Measurements from ENCODE around the gene GRID1.

The GRID1 gene

DNA sequence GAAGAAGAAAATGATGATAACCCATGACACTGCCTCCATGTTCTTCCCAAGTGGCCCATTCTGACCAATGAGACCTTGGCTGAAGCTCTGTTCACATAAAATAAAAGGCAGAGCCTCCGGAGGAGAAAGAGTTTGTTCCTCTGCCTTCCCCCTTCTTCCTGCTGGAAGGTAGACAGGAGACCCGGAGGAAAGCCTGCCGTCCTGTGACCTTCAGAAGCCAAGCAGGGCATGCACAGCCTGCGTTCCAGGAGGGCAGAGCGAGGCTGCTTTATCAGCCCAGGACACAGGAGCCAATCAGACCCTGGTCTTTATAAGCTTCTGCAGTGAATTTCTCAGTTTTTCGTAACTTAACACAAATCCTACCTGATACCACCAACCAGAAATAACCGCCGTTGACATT, 8.6 kb upstream of the GRID1 start:
- no peak overlapping the region for H3K4me3 ChIP-seq
- DNase-seq (ENCODE audit: low read depth, low spot score) = no peak
- no peaks in the 10 kb centered on the region for H3K36me3 ChIP-seq (ENCODE audit: insufficient read depth, low read length)
- no peak for TF ChIP-seq FOXP2 (optimal IDR thresholded peaks at IDR 0.05; ENCODE audit: control extremely low read depth, extremely low read length, insufficient read depth)
- no peak for TF ChIP-seq POLR2AphosphoS5 (IDR thresholded peaks at IDR 0.05; ENCODE audit: borderline replicate concordance, low read depth, low read length)
- no peak for TF ChIP-seq EZH2 (IDR thresholded peaks at IDR 0.05)
- H3K9me3 ChIP-seq (ENCODE audit: low read depth, low read length) = no peaks in the 10 kb centered on the region
- H3K9ac ChIP-seq (ENCODE audit: insufficient read length) = no peak overlapping the region
- H3K27ac ChIP-seq = no peak overlapping the region

DNA sequence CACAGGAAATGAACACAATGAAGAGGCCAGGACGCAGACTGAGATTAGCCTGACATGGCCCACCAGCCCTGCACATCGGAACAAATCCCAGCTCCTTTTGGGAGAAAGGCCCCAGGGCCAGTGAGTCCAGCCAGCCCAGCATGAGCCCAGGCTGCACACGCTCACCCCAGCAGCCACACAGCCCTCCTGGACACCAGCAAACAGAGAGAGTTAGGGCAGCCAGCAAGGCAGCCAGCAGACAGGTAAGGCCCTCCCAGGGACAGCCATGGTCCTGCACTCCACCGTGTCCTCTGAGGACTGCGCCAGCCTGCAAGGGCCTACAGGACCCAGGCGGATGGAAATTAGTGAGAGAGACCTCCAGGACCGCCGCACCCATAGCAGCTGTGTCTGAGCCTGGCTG, 8.1 kb upstream of the GRID1 start:
- H3K9me3 ChIP-seq (ENCODE audit: low read depth, low read length) = no peaks in the 10 kb centered on the region
- no peaks in the 10 kb centered on the region for H3K36me3 ChIP-seq (ENCODE audit: insufficient read depth, low read length)
- TF ChIP-seq EZH2 (IDR thresholded peaks at IDR 0.05) (no peak), FOXP2 (optimal IDR thresholded peaks at IDR 0.05; ENCODE audit: control extremely low read depth, extremely low read length, insufficient read depth) (no peak), POLR2AphosphoS5 (IDR thresholded peaks at IDR 0.05; ENCODE audit: borderline replicate concordance, low read depth, low read length) (no peak)
- no peak for DNase-seq (ENCODE audit: low read depth, low spot score)
- H3K4me3 ChIP-seq = no peak overlapping the region
- no peak overlapping the region for H3K27ac ChIP-seq
- H3K9ac ChIP-seq (ENCODE audit: insufficient read length) = no peak overlapping the region

DNA sequence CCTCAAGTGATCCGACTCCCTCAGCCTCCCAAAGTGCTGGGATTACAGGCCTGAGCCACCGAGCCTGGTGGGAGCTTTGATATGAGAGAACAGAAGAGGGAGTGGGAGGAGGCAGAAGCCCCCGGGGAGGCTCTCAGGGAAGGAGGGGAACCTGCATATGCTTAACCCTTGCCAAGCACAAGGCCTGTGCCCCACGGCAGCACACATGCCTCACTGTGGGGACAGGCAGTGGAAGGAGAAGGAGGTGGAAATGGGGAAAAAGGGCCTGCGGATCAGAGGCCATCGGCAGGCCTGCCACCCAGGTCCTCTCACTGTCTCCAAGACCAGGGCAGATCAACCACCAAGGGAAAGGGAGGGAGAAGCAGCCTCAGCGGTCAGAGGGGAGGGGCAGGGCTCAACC, 7.2 kb upstream of the GRID1 start:
- DNase-seq (ENCODE audit: low read depth, low spot score) = no peak
- Histone ChIP-seq H3K36me3 (ENCODE audit: insufficient read depth, low read length) (no peaks in the 10 kb centered on the region), H3K9ac (ENCODE audit: insufficient read length) (no peak overlapping the region), H3K4me3 (no peak overlapping the region), H3K27ac (no peak overlapping the region), H3K9me3 (ENCODE audit: low read depth, low read length) (no peaks in the 10 kb centered on the region)
- no peak for TF ChIP-seq EZH2 (IDR thresholded peaks at IDR 0.05)
- TF ChIP-seq POLR2AphosphoS5 (IDR thresholded peaks at IDR 0.05; ENCODE audit: borderline replicate concordance, low read depth, low read length) = no peak
- no peak for TF ChIP-seq FOXP2 (optimal IDR thresholded peaks at IDR 0.05; ENCODE audit: control extremely low read depth, extremely low read length, insufficient read depth)

DNA sequence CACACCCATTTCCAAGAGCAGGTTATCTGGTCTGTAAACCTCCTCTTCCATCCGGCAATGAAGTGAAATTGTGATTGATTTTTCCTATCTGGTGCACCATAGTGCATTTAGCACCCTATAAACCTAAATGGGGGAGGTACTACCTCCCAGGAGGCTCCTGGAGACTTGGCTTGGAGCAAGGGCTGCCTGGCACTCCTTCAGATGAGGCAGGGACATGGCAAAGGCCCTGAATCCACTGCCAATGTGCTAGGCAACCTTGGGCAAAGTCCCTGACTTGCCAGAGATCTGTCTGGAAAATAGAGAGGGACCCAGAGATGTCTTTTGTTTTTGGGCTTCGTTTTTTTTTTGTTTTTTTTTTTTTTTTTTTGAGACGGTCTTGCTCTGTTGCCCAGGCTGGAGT, 6.7 kb upstream of the GRID1 start:
- Histone ChIP-seq H3K36me3 (ENCODE audit: insufficient read depth, low read length) (no peaks in the 10 kb centered on the region), H3K9ac (ENCODE audit: insufficient read length) (no peak overlapping the region), H3K4me3 (no peak overlapping the region), H3K27ac (no peak overlapping the region), H3K9me3 (ENCODE audit: low read depth, low read length) (no peaks in the 10 kb centered on the region)
- no peak for DNase-seq (ENCODE audit: low read depth, low spot score)
- TF ChIP-seq EZH2 (IDR thresholded peaks at IDR 0.05) (no peak), POLR2AphosphoS5 (IDR thresholded peaks at IDR 0.05; ENCODE audit: borderline replicate concordance, low read depth, low read length) (no peak), FOXP2 (optimal IDR thresholded peaks at IDR 0.05; ENCODE audit: control extremely low read depth, extremely low read length, insufficient read depth) (no peak)

DNA sequence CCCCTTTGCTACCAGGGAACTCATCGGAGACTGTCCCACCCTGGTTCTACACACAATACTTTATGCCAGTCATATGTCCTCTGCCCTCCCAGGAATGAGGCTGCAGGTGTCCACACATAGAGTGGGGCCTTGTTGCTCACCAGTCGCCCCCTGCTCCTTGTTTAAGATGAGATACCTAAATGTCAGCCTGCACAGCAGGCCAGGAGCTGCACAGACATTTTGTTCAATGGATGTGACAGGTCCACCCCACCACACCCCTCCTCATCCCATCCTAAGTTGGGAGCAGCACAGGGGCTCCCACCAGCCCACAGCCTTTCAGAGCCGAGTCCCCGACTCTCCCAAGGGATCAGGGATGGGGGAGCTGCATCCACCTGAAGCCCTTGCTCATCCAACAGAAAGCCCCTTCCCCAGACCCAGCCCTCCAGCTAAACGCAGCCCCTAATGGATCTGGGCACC, 6.2 kb upstream of the GRID1 start:
- TF ChIP-seq FOXP2 (optimal IDR thresholded peaks at IDR 0.05; ENCODE audit: control extremely low read depth, extremely low read length, insufficient read depth) (no peak), EZH2 (IDR thresholded peaks at IDR 0.05) (no peak)
- H3K27ac ChIP-seq = no peak overlapping the region
- H3K36me3 ChIP-seq (ENCODE audit: insufficient read depth, low read length) = no peaks in the 10 kb centered on the region
- H3K9ac ChIP-seq (ENCODE audit: insufficient read length) = no peak overlapping the region
- no peak overlapping the region for H3K4me3 ChIP-seq
- no peaks in the 10 kb centered on the region for H3K9me3 ChIP-seq (ENCODE audit: low read depth, low read length)
- DNase-seq (ENCODE audit: low read depth, low spot score) = no peak

DNA sequence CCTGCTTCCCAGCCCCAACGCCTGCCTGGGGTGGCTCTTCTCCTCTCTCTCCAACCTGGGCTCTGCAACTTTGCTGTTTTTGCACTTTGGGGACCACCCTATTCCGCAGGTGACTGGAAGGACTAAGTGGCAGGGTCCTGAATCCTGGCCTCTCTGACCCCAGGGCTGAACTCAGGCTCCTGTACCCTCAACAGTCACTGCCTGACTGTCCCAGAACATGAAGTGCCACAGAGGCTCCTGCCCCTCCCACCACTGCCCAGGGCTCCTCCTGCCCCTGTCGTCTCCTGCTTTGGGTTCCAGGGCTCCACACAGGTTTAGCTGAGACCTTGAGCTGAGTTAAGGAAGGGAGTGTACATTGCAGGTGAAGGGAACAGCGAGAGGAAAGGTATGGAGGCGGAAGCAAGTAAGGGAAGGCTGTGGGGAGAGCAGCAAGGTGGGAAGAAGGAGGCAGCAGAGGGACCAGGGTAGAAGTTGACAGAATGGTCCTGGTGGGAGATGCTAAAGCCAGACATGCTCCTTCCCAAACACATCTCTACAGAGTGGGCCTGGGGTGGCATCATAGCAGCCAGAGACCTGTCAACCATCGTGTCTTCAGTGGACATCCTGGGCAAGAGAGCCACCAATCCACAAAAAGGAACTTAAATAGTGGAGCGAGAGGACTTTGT, 5.7 kb upstream of the GRID1 start:
- Histone ChIP-seq H3K36me3 (ENCODE audit: insufficient read depth, low read length) (no peaks in the 10 kb centered on the region), H3K9me3 (ENCODE audit: low read depth, low read length) (no peaks in the 10 kb centered on the region), H3K4me3 (no peak overlapping the region), H3K27ac (no peak overlapping the region), H3K9ac (ENCODE audit: insufficient read length) (no peak overlapping the region)
- TF ChIP-seq FOXP2 (optimal IDR thresholded peaks at IDR 0.05; ENCODE audit: control extremely low read depth, extremely low read length, insufficient read depth) = no peak
- no peak for TF ChIP-seq EZH2 (IDR thresholded peaks at IDR 0.05)
- no peak for TF ChIP-seq POLR2AphosphoS5 (IDR thresholded peaks at IDR 0.05; ENCODE audit: borderline replicate concordance, low read depth, low read length)
- no peak for DNase-seq (ENCODE audit: low read depth, low spot score)

DNA sequence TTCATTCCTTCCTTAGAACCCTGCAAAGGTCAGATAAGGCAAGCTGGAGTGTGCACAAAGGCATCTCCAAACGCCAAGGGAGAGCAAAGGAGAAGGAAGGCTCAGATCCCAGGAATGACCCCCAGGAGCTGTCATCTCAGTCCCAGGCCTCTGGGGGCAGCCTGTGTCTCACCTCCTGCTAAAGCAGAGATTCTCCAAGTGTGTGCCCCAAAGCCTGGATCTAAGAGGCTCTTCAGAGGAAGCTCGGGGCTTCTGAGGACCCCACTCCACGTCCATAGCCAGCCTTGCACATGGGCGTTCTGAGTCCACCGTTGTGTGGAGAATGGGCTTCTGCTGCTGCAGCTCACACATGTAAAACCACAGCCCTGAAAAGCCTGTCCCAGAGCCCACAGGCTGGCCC, 5.1 kb upstream of the GRID1 start:
- Histone ChIP-seq H3K36me3 (ENCODE audit: insufficient read depth, low read length) (no peaks in the 10 kb centered on the region), H3K4me3 (no peak overlapping the region), H3K9ac (ENCODE audit: insufficient read length) (no peak overlapping the region), H3K9me3 (ENCODE audit: low read depth, low read length) (no peaks in the 10 kb centered on the region), H3K27ac (no peak overlapping the region)
- DNase-seq (ENCODE audit: low read depth, low spot score) = no peak
- TF ChIP-seq EZH2 (IDR thresholded peaks at IDR 0.05) (no peak), POLR2AphosphoS5 (IDR thresholded peaks at IDR 0.05; ENCODE audit: borderline replicate concordance, low read depth, low read length) (no peak), FOXP2 (optimal IDR thresholded peaks at IDR 0.05; ENCODE audit: control extremely low read depth, extremely low read length, insufficient read depth) (no peak)

DNA sequence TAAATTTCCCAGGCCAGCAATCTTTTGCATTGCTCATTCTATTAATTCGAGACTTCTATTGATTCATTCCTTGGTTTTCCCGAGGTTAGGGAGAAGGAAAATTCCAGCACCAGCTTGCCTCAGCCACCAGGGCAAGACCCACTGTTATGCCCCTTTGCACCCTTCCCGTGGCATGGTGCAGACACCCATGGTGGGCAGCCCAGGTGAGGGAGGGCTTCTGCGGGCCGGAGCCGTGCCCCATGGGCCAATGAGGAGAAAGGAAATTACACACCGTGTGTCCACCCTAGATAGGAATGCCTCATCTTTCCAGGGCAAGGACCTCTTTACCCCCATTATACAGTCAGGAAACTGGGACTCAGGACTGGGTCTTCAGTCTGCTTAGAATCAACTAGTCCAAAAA, 4.5 kb upstream of the GRID1 start:
- H3K4me3 ChIP-seq = no peak overlapping the region
- H3K9me3 ChIP-seq (ENCODE audit: low read depth, low read length) = no peaks in the 10 kb centered on the region
- TF ChIP-seq EZH2 (IDR thresholded peaks at IDR 0.05) = no peak
- TF ChIP-seq FOXP2 (optimal IDR thresholded peaks at IDR 0.05; ENCODE audit: control extremely low read depth, extremely low read length, insufficient read depth) = no peak
- no peak overlapping the region for H3K9ac ChIP-seq (ENCODE audit: insufficient read length)
- H3K36me3 ChIP-seq (ENCODE audit: insufficient read depth, low read length) = no peaks in the 10 kb centered on the region
- no peak overlapping the region for H3K27ac ChIP-seq
- DNase-seq (ENCODE audit: low read depth, low spot score) = no peak

DNA sequence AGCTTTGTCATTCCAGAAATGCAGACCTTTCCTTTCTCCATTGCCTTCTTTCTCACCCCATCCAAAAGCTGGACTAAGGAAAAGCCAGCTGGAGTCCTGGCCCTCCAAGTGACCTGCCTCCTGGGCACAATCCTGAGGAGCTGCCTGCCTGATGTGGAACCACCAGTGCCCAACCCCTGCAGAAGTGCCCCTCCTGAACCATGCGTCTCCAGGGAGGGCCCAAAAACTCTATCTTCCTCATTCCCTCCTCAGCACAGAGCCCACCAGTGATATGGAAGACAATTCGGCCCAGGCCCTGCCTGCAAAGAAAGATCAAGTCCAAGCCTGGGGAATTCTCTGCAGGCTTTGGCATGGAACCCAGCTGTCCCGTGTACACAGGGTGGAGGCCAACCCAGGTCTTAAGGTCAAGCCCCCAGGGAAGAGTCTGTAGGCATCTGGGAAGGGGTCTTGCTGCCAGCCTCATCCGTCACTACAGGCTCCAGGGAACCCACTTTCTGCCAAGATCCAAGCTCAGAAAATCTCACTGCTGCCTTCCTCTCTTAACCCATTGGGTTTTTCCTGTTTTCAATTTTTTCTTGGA, 3.5 kb upstream of the GRID1 start:
- Histone ChIP-seq H3K4me3 (no peak overlapping the region), H3K36me3 (ENCODE audit: insufficient read depth, low read length) (no peaks in the 10 kb centered on the region), H3K9me3 (ENCODE audit: low read depth, low read length) (no peaks in the 10 kb centered on the region), H3K9ac (ENCODE audit: insufficient read length) (no peak overlapping the region), H3K27ac (no peak overlapping the region)
- DNase-seq (ENCODE audit: low read depth, low spot score) = no peak
- TF ChIP-seq POLR2AphosphoS5 (IDR thresholded peaks at IDR 0.05; ENCODE audit: borderline replicate concordance, low read depth, low read length) (no peak), FOXP2 (optimal IDR thresholded peaks at IDR 0.05; ENCODE audit: control extremely low read depth, extremely low read length, insufficient read depth) (no peak), EZH2 (IDR thresholded peaks at IDR 0.05) (no peak)
